Testis (tissue), 2 donors: ENCODE data around the gene SUPT3H.

Experiments
- POLR2A ChIP-seq: fragments of 450-650 bp; IDR thresholded peaks from one replicate; pipeline ENCODE4 v1.6.1; 2017; ENCODE audit warnings: antibody characterized with exemption, mild to moderate bottlenecking, moderate library complexity
- TF ChIP-seq, protein P1 (sequence below), 3 experiments: fragments of 450-650 bp in 2 of 3; fragments of 200-600 bp in 1 of 3; sonication (generic) in 1 of 3; IDR thresholded peaks; one replicate each; pipeline ENCODE4 v1.5.1; 2016 to 2019; ENCODE audit warnings: antibody characterized with exemption in 3 of 3, mild to moderate bottlenecking in 2 of 3, moderate library complexity in 1 of 3

DNA sequence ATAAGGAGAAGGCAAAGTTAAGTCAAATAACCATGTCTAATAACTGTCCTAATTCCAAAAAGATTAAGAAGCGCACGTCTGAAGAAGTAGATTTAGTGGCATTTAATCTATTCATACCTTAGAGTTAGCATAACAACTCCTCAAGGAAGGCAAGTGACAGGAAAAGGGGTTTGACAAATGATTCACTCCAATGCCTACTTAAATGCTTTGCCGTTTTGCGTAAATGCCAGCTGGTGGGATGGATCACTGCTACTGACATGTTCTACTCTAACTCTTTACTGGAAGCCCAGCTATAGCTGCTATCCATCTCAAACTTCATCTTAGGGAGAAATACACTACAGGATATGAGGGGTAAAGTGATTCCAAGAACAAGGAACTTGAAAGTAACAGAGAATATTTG lies 396.9 kb downstream of the SUPT3H start:
- TF ChIP-seq, protein P1, sequence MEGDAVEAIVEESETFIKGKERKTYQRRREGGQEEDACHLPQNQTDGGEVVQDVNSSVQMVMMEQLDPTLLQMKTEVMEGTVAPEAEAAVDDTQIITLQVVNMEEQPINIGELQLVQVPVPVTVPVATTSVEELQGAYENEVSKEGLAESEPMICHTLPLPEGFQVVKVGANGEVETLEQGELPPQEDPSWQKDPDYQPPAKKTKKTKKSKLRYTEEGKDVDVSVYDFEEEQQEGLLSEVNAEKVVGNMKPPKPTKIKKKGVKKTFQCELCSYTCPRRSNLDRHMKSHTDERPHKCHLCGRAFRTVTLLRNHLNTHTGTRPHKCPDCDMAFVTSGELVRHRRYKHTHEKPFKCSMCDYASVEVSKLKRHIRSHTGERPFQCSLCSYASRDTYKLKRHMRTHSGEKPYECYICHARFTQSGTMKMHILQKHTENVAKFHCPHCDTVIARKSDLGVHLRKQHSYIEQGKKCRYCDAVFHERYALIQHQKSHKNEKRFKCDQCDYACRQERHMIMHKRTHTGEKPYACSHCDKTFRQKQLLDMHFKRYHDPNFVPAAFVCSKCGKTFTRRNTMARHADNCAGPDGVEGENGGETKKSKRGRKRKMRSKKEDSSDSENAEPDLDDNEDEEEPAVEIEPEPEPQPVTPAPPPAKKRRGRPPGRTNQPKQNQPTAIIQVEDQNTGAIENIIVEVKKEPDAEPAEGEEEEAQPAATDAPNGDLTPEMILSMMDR (IDR thresholded peaks at IDR 0.05): no peak
- TF ChIP-seq POLR2A: no peak
